PC-9 (cell line): ENCODE data around the gene SMPDL3B.

Experiments used
- CTCF ChIP-seq: fragments of 200-600 bp; sonication (generic); conservative IDR thresholded peaks from 2 replicates; pipeline ENCODE4 v1.6.1; 2017; ENCODE audit warnings: mixed run types, antibody characterized with exemption, mild to moderate bottlenecking, moderate library complexity
- EZH2 ChIP-seq: fragments of 200-600 bp; sonication (generic); IDR thresholded peaks from 2 replicates; pipeline ENCODE4 v1.8.0; 2017; ENCODE audit warnings: antibody characterized with exemption, low read depth

- no peak for TF ChIP-seq EZH2
- no peak for TF ChIP-seq CTCF
Measured at GRCh38 chr1:27894521-27894920, 40.3 kb upstream of the SMPDL3B start.
